GM12878 (cell line): ENCODE results near the gene H6PD. TPM values are rescaled to one million over a fixed set of nuclear protein-coding genes. Genes with fewer than 3 reads are reported as not detected.

ENCODE experiments used
- ATAC-seq: fragments of 200-7000 bp; cut with Tn5 transposase; 3 replicates; pipeline ENCODE4 v1.9.1; 2020; ENCODE audit warnings: mild to moderate bottlenecking, moderate library complexity
- BruUV-seq: library from RNA; stranded (reverse); fragments of 400-500 nt; replicated peaks from 2 replicates; lab custom pipeline; 2021; lab: Mats Ljungman, UMichigan
- CTCF ChIA-PET: fragments of 300-600 bp; sonication (Branson Sonifier 250); formaldehyde crosslinking; extraction: SDS; loops from one replicate; lab custom pipeline; 2021; ENCODE audit warnings: inconsistent platforms; lab: Yijun Ruan, JAX
- POLR2A ChIA-PET: fragments of 350-600 bp; formaldehyde crosslinking; extraction: SDS; loops from one replicate; lab custom pipeline; 2021; ENCODE audit warnings: inconsistent platforms; lab: Charles Lee
- RAD21 ChIA-PET: fragments of 300-600 bp; sonication (Branson Sonifier 250); formaldehyde crosslinking; loops from one replicate; lab custom pipeline; 2023; ENCODE audit warnings: antibody characterized with exemption; ENCODE audit not compliant: unreplicated experiment; lab: Charles Lee
- SMC1A ChIA-PET: fragments of 300-600 bp; sonication (Branson Sonifier 250); formaldehyde crosslinking; loops from one replicate; lab custom pipeline; 2023; ENCODE audit not compliant: unreplicated experiment, uncharacterized antibody; lab: Charles Lee
- DNase-seq: peaks from one replicate; pipeline ENCODE4 v3.0.0-alpha.2; 2011; ENCODE audit warnings: low read depth, low spot score
- FAIRE-seq: peaks from 3 replicates; lab custom pipeline; 2011; peaks lifted over from hg19 to GRCh38; lab: Jason Lieb, UNC
- H2AFZ ChIP-seq: 2 replicates; pipeline ENCODE4 v1.6.0; 2011; ENCODE audit warnings: low read depth, low read length, control low read depth; ENCODE audit not compliant: control insufficient read depth
- H3K27ac ChIP-seq: 2 replicates; pipeline ENCODE4 v1.5.1; 2011; ENCODE audit warnings: control low read depth; ENCODE audit not compliant: control insufficient read depth, insufficient read depth
- H3K27me3 ChIP-seq, 2 experiments: replicated peaks in 1 of 2; 2 replicates each; pipeline versions ENCODE4 v1.6.0 to v1.6.1; 2011; ENCODE audit warnings: low read length in 1 of 2; ENCODE audit not compliant: control insufficient read depth in 2 of 2, insufficient read depth in 2 of 2
- H3K36me3 ChIP-seq, 2 experiments: 2 replicates each; pipeline ENCODE4 v1.5.1; 2011; ENCODE audit warnings: low read length in 1 of 2; ENCODE audit not compliant: control insufficient read depth in 2 of 2, insufficient read depth in 2 of 2
- H3K4me1 ChIP-seq: 2 replicates; pipeline ENCODE4 v1.6.1; 2011; ENCODE audit warnings: mild to moderate bottlenecking, low read length, moderate library complexity, mixed read lengths; ENCODE audit not compliant: control insufficient read depth, insufficient read depth
- H3K4me2 ChIP-seq: 2 replicates; pipeline ENCODE4 v1.6.0; 2011; ENCODE audit warnings: control low read depth; ENCODE audit not compliant: control insufficient read depth, insufficient read depth
- H3K4me3 ChIP-seq: fragments of 200-600 bp; sonication (generic); 2 replicates; pipeline ENCODE4 v1.5.1; 2016
- H3K79me2 ChIP-seq: 2 replicates; pipeline ENCODE4 v1.6.0; 2011; ENCODE audit warnings: low read length; ENCODE audit not compliant: control insufficient read depth, insufficient read depth
- H3K9ac ChIP-seq: 2 replicates; pipeline ENCODE4 v1.8.0; 2011; ENCODE audit warnings: low read length, control low read depth, mixed read lengths; ENCODE audit not compliant: control insufficient read depth, insufficient read depth
- H3K9me3 ChIP-seq: replicated peaks from 3 replicates; pipeline ENCODE4 v1.5.1; 2011; ENCODE audit warnings: mild to moderate bottlenecking, low read length; ENCODE audit not compliant: control insufficient read depth, insufficient read depth
- H4K20me1 ChIP-seq: 2 replicates; pipeline ENCODE4 v1.6.0; 2011; ENCODE audit not compliant: control insufficient read depth, insufficient read depth
- CHD4 ChIP-seq: fragments of 200-600 bp; sonication (generic); IDR thresholded peaks from 2 replicates; pipeline ENCODE4 v1.6.1; 2016; ENCODE audit warnings: mild to moderate bottlenecking
- EED ChIP-seq: sonication (generic); IDR thresholded peaks from 2 replicates; pipeline ENCODE4 v1.6.1; 2016; ENCODE audit warnings: antibody characterized with exemption, low read depth
- GATAD2B ChIP-seq: fragments of 450-650 bp; conservative IDR thresholded peaks from 2 replicates; pipeline ENCODE4 v1.6.1; 2017; ENCODE audit warnings: low read depth, mild to moderate bottlenecking, moderate library complexity
- NFYA ChIP-seq: IDR thresholded peaks from 2 replicates; pipeline ENCODE4 v1.6.1; 2011; ENCODE audit warnings: low read depth, mild to moderate bottlenecking, low read length, improper control_type of control experiment, borderline replicate concordance
- NFYB ChIP-seq: IDR thresholded peaks from 2 replicates; pipeline ENCODE4 v1.6.1; 2011; ENCODE audit warnings: low read depth, mild to moderate bottlenecking, low read length, improper control_type of control experiment, moderate library complexity; ENCODE audit not compliant: insufficient read depth
- NR2C2 ChIP-seq: IDR thresholded peaks from 2 replicates; pipeline ENCODE4 v1.6.1; 2011; ENCODE audit warnings: borderline replicate concordance, low read depth; ENCODE audit not compliant: control insufficient read depth, insufficient read length
- RAD21 ChIP-seq: IDR thresholded peaks from 2 replicates; pipeline ENCODE4 v1.6.1; 2011; ENCODE audit warnings: mild to moderate bottlenecking, low read depth, low read length, moderate library complexity; ENCODE audit not compliant: insufficient read depth
- RBBP5 ChIP-seq: fragments of 200-600 bp; sonication (generic); conservative IDR thresholded peaks from 2 replicates; pipeline ENCODE4 v1.6.1; 2016
- RFX5 ChIP-seq: IDR thresholded peaks from 2 replicates; pipeline ENCODE4 v1.6.1; 2011; ENCODE audit warnings: low read depth, low read length, improper control_type of control experiment
- RUNX3 ChIP-seq: IDR thresholded peaks from 2 replicates; pipeline ENCODE4 v1.6.1; 2012; ENCODE audit warnings: low read length, inconsistent platforms
- STAT1 ChIP-seq: fragments of 450-650 bp; conservative IDR thresholded peaks from 2 replicates; pipeline ENCODE4 v1.6.1; 2014; ENCODE audit warnings: antibody characterized with exemption, mild to moderate bottlenecking
- SUZ12 ChIP-seq: fragments of 200-600 bp; sonication (generic); IDR thresholded peaks from one replicate; pipeline ENCODE4 v1.6.1; 2018; ENCODE audit warnings: antibody characterized with exemption, mild to moderate bottlenecking; ENCODE audit not compliant: unreplicated experiment
- ZNF207 ChIP-seq: fragments of 450-650 bp; IDR thresholded peaks from 2 replicates; pipeline ENCODE4 v1.6.1; 2014; ENCODE audit warnings: antibody characterized with exemption, mild to moderate bottlenecking, borderline replicate concordance
- whole genome bisulfite sequencing: methylation state at CpG from one replicate; pipeline ENCODE4 v1.1.6; 2016; ENCODE audit warnings: low lambda C conversion rate; ENCODE audit not compliant: insufficient replicate concordance, insufficient coverage; ENCODE audit errors: missing lambda C conversion rate; 5-methylcytosine and 5-hydroxymethylcytosine counted together
- in situ Hi-C: fragments of 300-500 bp; cut with MboI; formaldehyde crosslinking; loops from 9 replicates; pipeline ENCODE4 v1.14.3; 2018; ENCODE audit warnings: mixed read lengths
- intact Hi-C: fragments of 100-400 bp; cut with micrococcal nuclease; formaldehyde crosslinking; loops from one replicate; pipeline ENCODE4 v1.14.2; 2022; ENCODE audit not compliant: unreplicated experiment
- polyA plus RNA-seq, 11 experiments: library from polyadenylated mRNA; depleted of rRNA in 4 of 11; unstranded in 6 of 11; stranded (reverse) in 5 of 11; fragments of >200 nt; fragmentation: Nextera tagmentation in 4 of 11; fragmentation: Illumina TruSeq in 1 of 11; extraction: Ambion mirVana in 4 of 11; extraction: Trizol in 1 of 11; gene quantifications; 1 replicate in 1 of 11; 2 replicates in 10 of 11; pipeline versions ENCODE4 v1.2.1 to v1.2.3, GENCODE V29; 2011 to 2016; ENCODE audit warnings: inconsistent platforms in 2 of 11, missing spikeins in 2 of 11, low read depth in 1 of 11
- total RNA-seq, 4 experiments: library from RNA; depleted of rRNA in 3 of 4; stranded (reverse); fragments of >200 nt in 3 of 4; fragmentation: Illumina TruSeq in 1 of 4; extraction: Trizol in 1 of 4; gene quantifications; 2 replicates each; pipeline versions ENCODE4 v1.2.1 to v1.2.3, GENCODE V29; 2013 to 2021
- TF ChIP-seq, protein P1 (sequence below): fragments of 450-650 bp; conservative IDR thresholded peaks from 2 replicates; pipeline ENCODE4 v1.6.1; 2017; ENCODE audit warnings: mild to moderate bottlenecking, moderate library complexity
- TF ChIP-seq, protein P2 (sequence below): fragments of 450-650 bp; formaldehyde crosslinking; IDR thresholded peaks from 2 replicates; pipeline ENCODE4 v1.4.0; 2020; ENCODE audit warnings: mild to moderate bottlenecking, moderate library complexity

H6PD gene
- total and polyA plus RNA-seq, 10 of the 15 experiments (the other 5 are each of a cell fraction or from before 2014, with no cell fraction given): 1.2 to 20.7 (median 7.7) TPM

GRCh38 chr1:9265037-9265436 lies 30.5 kb downstream of the H6PD start (continued):
- no peak for TF ChIP-seq NR2C2
- TF ChIP-seq, protein P1, sequence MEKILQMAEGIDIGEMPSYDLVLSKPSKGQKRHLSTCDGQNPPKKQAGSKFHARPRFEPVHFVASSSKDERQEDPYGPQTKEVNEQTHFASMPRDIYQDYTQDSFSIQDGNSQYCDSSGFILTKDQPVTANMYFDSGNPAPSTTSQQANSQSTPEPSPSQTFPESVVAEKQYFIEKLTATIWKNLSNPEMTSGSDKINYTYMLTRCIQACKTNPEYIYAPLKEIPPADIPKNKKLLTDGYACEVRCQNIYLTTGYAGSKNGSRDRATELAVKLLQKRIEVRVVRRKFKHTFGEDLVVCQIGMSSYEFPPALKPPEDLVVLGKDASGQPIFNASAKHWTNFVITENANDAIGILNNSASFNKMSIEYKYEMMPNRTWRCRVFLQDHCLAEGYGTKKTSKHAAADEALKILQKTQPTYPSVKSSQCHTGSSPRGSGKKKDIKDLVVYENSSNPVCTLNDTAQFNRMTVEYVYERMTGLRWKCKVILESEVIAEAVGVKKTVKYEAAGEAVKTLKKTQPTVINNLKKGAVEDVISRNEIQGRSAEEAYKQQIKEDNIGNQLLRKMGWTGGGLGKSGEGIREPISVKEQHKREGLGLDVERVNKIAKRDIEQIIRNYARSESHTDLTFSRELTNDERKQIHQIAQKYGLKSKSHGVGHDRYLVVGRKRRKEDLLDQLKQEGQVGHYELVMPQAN: no peak
- no peak for TF ChIP-seq RUNX3
- no peak for TF ChIP-seq RAD21

DNA sequence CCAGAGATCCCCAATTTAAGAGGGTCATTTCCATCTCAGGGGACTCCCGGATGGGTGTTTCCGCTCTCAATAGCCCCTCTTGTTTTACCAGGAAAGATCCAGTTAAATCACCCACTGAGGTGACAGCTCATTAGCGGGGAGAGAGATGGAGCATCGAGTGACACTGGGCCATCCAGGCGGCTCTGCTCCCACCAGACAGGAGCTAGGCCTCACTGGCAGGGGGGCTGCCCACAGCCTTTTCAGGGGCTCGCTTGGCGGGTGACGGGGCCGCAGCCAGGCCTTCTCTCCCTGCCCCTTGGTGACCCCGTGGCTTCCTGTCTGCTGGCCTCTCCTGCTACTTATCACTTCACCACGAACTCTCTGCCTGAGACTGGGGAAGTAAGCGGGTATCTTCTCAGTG lies 31.4 kb downstream of the H6PD start:
- FAIRE-seq (no peak), ATAC-seq (no peak), DNase-seq (no peak)
- intact Hi-C loops: no loop called here
- Histone ChIP-seq H3K9me3 (no peaks in the 10 kb centered on the region), H3K79me2 (no peaks in the 10 kb centered on the region), H3K27me3 (no peaks in the 10 kb centered on the region), H3K27ac (no peak overlapping the region), H3K36me3 (no peaks in the 10 kb centered on the region), H3K4me2 (no peak overlapping the region), H3K4me3 (no peak overlapping the region), H3K4me1 (no peaks in the 10 kb centered on the region), H3K9ac (no peak overlapping the region), H2AFZ (no peak overlapping the region), H4K20me1 (no peaks in the 10 kb centered on the region; the same call in 1 of the 2 replicates)
- no TSS peak for BruUV-seq
- ChIA-PET SMC1A (interaction anchor here (0.6 kb wide), 3 partner anchors 12 to 250 kb away, joined by 3 read pairs; no protein-coding TSS in a partner anchor), RAD21 (interaction anchor here (0.7 kb wide), 1 partner anchor 23 kb away, joined by 3 read pairs; no protein-coding TSS in a partner anchor), CTCF (interaction anchor here (0.6 to 4.0 kb wide), 7 partner anchors 13 to 322 kb away, joined by 3 to 34 read pairs (median 5); partner anchors contain the start of gene TMEM201), POLR2A (no interaction called here)
- 93% methylated on average over 12 of the region's 12 CpGs for WGBS
- no peak for TF ChIP-seq EED
- no peak for TF ChIP-seq SUZ12
- no peak for TF ChIP-seq CHD4
- no peak for TF ChIP-seq GATAD2B
- no peak for TF ChIP-seq NFYB
- TF ChIP-seq ZNF207: no peak
- no peak for TF ChIP-seq NFYA
- TF ChIP-seq RFX5: no peak
- no peak for TF ChIP-seq STAT1
- no peak for TF ChIP-seq RBBP5
- TF ChIP-seq, protein P2, sequence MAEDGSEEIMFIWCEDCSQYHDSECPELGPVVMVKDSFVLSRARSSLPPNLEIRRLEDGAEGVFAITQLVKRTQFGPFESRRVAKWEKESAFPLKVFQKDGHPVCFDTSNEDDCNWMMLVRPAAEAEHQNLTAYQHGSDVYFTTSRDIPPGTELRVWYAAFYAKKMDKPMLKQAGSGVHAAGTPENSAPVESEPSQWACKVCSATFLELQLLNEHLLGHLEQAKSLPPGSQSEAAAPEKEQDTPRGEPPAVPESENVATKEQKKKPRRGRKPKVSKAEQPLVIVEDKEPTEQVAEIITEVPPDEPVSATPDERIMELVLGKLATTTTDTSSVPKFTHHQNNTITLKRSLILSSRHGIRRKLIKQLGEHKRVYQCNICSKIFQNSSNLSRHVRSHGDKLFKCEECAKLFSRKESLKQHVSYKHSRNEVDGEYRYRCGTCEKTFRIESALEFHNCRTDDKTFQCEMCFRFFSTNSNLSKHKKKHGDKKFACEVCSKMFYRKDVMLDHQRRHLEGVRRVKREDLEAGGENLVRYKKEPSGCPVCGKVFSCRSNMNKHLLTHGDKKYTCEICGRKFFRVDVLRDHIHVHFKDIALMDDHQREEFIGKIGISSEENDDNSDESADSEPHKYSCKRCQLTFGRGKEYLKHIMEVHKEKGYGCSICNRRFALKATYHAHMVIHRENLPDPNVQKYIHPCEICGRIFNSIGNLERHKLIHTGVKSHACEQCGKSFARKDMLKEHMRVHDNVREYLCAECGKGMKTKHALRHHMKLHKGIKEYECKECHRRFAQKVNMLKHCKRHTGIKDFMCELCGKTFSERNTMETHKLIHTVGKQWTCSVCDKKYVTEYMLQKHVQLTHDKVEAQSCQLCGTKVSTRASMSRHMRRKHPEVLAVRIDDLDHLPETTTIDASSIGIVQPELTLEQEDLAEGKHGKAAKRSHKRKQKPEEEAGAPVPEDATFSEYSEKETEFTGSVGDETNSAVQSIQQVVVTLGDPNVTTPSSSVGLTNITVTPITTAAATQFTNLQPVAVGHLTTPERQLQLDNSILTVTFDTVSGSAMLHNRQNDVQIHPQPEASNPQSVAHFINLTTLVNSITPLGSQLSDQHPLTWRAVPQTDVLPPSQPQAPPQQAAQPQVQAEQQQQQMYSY (CRISPR knock-in tag): no peak
- in situ Hi-C loops: no loop called here
